Measurements from ENCODE around the gene LRRN4. TPM values are rescaled to one million over a fixed set of nuclear protein-coding genes. Genes with fewer than 3 reads are reported as not detected.
A peak's percentile ranks its signal among the peaks of the same experiment; 100 is the strongest.

Gene LRRN4
- total RNA-seq, 2 donors from 2014 or later = 15.0 to 36.7 TPM

- H3K27ac ChIP-seq = no peak overlapping the region
- H3K36me3 ChIP-seq = peaks cover 5% of the 10 kb centered on the region
- no peaks in the 10 kb centered on the region for H3K27me3 ChIP-seq
- TF ChIP-seq, protein P1, sequence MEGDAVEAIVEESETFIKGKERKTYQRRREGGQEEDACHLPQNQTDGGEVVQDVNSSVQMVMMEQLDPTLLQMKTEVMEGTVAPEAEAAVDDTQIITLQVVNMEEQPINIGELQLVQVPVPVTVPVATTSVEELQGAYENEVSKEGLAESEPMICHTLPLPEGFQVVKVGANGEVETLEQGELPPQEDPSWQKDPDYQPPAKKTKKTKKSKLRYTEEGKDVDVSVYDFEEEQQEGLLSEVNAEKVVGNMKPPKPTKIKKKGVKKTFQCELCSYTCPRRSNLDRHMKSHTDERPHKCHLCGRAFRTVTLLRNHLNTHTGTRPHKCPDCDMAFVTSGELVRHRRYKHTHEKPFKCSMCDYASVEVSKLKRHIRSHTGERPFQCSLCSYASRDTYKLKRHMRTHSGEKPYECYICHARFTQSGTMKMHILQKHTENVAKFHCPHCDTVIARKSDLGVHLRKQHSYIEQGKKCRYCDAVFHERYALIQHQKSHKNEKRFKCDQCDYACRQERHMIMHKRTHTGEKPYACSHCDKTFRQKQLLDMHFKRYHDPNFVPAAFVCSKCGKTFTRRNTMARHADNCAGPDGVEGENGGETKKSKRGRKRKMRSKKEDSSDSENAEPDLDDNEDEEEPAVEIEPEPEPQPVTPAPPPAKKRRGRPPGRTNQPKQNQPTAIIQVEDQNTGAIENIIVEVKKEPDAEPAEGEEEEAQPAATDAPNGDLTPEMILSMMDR (IDR thresholded peaks at IDR 0.05) = no peak
- no peak overlapping the region for H3K4me3 ChIP-seq
- DNase-seq (ENCODE audit: low spot score) = no peak
- H3K9me3 ChIP-seq = no peaks in the 10 kb centered on the region
- H3K4me1 ChIP-seq = peaks cover 0 to 3% of the 10 kb centered on the region in 2 donors
Measured at GRCh38 chr20:6081236-6081635, 27.4 kb upstream of the LRRN4 start.

GRCh38 chr20:6079016-6079415 is 25.2 kb upstream of the LRRN4 start:
- Histone ChIP-seq H3K27ac (no peak overlapping the region), H3K4me3 (no peak overlapping the region), H3K9me3 (no peaks in the 10 kb centered on the region), H3K27me3 (no peaks in the 10 kb centered on the region), H3K36me3 (peaks cover 5% of the 10 kb centered on the region), H3K4me1 (peaks cover 0 to 9% of the 10 kb centered on the region in 2 donors)
- TF ChIP-seq, protein P1 (IDR thresholded peaks at IDR 0.05) = no peak
- no peak for DNase-seq (ENCODE audit: low spot score)

GRCh38 chr20:6075428-6076219 is 21.8 kb upstream of the LRRN4 start:
- Histone ChIP-seq H3K27ac (peak overlapping the region; percentile 68 to 82), H3K27me3 (no peaks in the 10 kb centered on the region), H3K4me1 (peaks cover 0 to 7% of the 10 kb centered on the region in 2 donors), H3K4me3 (no peak overlapping the region), H3K9me3 (no peaks in the 10 kb centered on the region), H3K36me3 (peaks cover 5% of the 10 kb centered on the region)
- DNase-seq (ENCODE audit: low spot score) = no peak
- TF ChIP-seq, protein P1 (IDR thresholded peaks at IDR 0.05) = no peak

GRCh38 chr20:6074784-6075183 is 20.9 kb upstream of the LRRN4 start:
- no peak for DNase-seq (ENCODE audit: low spot score)
- H3K9me3 ChIP-seq = no peaks in the 10 kb centered on the region
- peaks cover 5% of the 10 kb centered on the region for H3K36me3 ChIP-seq
- no peaks in the 10 kb centered on the region for H3K27me3 ChIP-seq
- peaks cover 0 to 7% of the 10 kb centered on the region in 2 donors for H3K4me1 ChIP-seq
- H3K27ac ChIP-seq = peak overlapping the region; percentile 68 to 82
- TF ChIP-seq, protein P1 (IDR thresholded peaks at IDR 0.05) = no peak
- H3K4me3 ChIP-seq = no peak overlapping the region

DNA sequence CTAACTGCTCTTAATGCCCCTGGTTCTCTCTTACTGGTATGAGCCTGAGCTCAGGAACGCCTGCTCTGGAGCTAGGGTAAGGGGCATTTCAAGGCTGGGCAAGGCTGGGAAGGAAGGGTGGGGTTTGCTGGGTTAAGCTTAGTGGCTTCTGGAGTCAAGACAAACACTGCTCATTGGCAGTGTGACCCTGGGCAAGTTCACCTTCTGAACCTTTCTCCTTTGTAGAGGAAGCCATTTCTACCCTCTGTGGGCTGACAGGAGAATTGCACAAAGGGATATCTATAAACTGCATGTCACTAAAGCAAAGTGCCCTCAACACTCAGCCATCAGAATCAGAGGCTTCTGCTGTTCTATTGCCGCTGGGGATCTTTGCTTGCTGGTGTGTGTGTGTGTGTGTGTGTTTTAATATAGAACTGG is 20.3 kb upstream of the LRRN4 start:
- Histone ChIP-seq H3K4me1 (peaks cover 0 to 7% of the 10 kb centered on the region in 2 donors), H3K9me3 (no peaks in the 10 kb centered on the region), H3K4me3 (no peak overlapping the region), H3K27me3 (no peaks in the 10 kb centered on the region), H3K27ac (peak overlapping the region; percentile 68 to 82), H3K36me3 (peaks cover 5% of the 10 kb centered on the region)
- no peak for DNase-seq (ENCODE audit: low spot score)
- TF ChIP-seq, protein P1 (IDR thresholded peaks at IDR 0.05) = peak in 1 of 2 donors; percentile 49

Measured in right atrium auricular region (tissue), 2 donors.